Ovary (tissue), 9 donors: ENCODE data around the gene TOGARAM2. TPM values are rescaled to one million over a fixed set of nuclear protein-coding genes. Genes with fewer than 3 reads are reported as not detected.

Experiments
- DNase-seq, 5 donors: peaks; one replicate each; pipeline ENCODE4 v3.0.0-alpha.2; 2019 to 2020
- H3K27ac ChIP-seq, 2 donors: fragments of 200-600 bp; one replicate each; pipeline versions ENCODE4 v1.5.1 to v1.8.0; 2019 to 2022
- H3K27me3 ChIP-seq: fragments of 200-600 bp; one replicate; pipeline ENCODE4 v1.8.0; 2022
- H3K36me3 ChIP-seq: fragments of 200-600 bp; sonication (generic); one replicate; pipeline ENCODE4 v1.5.1; 2019
- H3K4me1 ChIP-seq: one replicate; pipeline ENCODE4 v1.8.1; 2013; ENCODE audit warnings: mild to moderate bottlenecking, moderate library complexity; ENCODE audit not compliant: insufficient read depth
- H3K4me3 ChIP-seq: fragments of 200-600 bp; sonication (generic); one replicate; pipeline ENCODE4 v1.5.1; 2017
- H3K9me3 ChIP-seq, 2 donors: fragments of 200-600 bp in 1 of 2; sonication (generic) in 1 of 2; one replicate each; pipeline versions ENCODE4 v1.5.1 to v1.8.1; 2013 to 2019; ENCODE audit warnings: mild to moderate bottlenecking in 1 of 2, moderate library complexity in 1 of 2
- EP300 ChIP-seq: sonication (generic); formaldehyde crosslinking; IDR thresholded peaks from one replicate; pipeline ENCODE4 v1.6.1; 2017; ENCODE audit warnings: antibody characterized with exemption
- POLR2A ChIP-seq: fragments of 450-650 bp; IDR thresholded peaks from one replicate; pipeline ENCODE4 v1.6.1; 2017; ENCODE audit warnings: antibody characterized with exemption, mild to moderate bottlenecking, moderate library complexity
- WGBS, 3 donors: extraction: QIAGEN DNeasy Blood & Tissue Kit in 1 of 3; methylation state at CpG; one replicate each; pipeline versions ENCODE4 v1.1.5 to v1.1.7; 2013 to 2017; 5-methylcytosine and 5-hydroxymethylcytosine counted together
- intact Hi-C, 4 donors: fragments of 100-400 bp; cut with DNase I; formaldehyde crosslinking; loops; one replicate each; pipeline versions ENCODE4 v1.11.0 to v1.15.1; 2022 to 2023
- polyA plus RNA-seq, 2 donors: library from polyadenylated mRNA; stranded (reverse); fragments of 200-250 nt in 1 of 2; fragments of 350-450 nt in 1 of 2; fragmentation: Illumina TruSeq in 1 of 2; extraction: RNeasy Lipid Tissue Mini Kit (QIAGEN cat#74804) in 1 of 2; gene quantifications; one replicate each; pipeline ENCODE4 v1.2.3, GENCODE V29; 2013 to 2014
- total RNA-seq, 7 donors: library from RNA; depleted of rRNA in 2 of 7; stranded (reverse); fragments of >200 nt in 2 of 7; fragmentation: NEBNext Ultra II Directional in 3 of 7; extraction: Animal tissue kit (Norgen Biotek cat#: 25700) in 3 of 7; gene quantifications; one replicate each; pipeline versions ENCODE4 v1.1.0 to v1.2.4, GENCODE V29; 2016 to 2023
- TF ChIP-seq, protein P1 (sequence below), 3 donors: fragments of 450-650 bp in 2 of 3; fragments of 200-600 bp in 1 of 3; IDR thresholded peaks; one replicate each; pipeline versions ENCODE4 v1.5.1 to v1.8.0; 2016 to 2022; ENCODE audit warnings: antibody characterized with exemption in 3 of 3, mild to moderate bottlenecking in 1 of 3
- donor health status: DM: no; HTN: no; CAD: no; lungs with moderate emphysema.
- donor health status: DM: no; HTN: no; CAD: no.
- donor health status: Bipolar disorder and iron deficiency.
- donor health status: DM: yes; HTN: yes; CAD: no.
- donor health status: DM: no; HTN: no; CAD: no.
- donor health status: DM: yes; HTN: yes; CAD: no.

TOGARAM2 gene
- total and polyA plus RNA-seq, 9 donors = 0.33 to 21.1 (median 1.7) TPM

DNA sequence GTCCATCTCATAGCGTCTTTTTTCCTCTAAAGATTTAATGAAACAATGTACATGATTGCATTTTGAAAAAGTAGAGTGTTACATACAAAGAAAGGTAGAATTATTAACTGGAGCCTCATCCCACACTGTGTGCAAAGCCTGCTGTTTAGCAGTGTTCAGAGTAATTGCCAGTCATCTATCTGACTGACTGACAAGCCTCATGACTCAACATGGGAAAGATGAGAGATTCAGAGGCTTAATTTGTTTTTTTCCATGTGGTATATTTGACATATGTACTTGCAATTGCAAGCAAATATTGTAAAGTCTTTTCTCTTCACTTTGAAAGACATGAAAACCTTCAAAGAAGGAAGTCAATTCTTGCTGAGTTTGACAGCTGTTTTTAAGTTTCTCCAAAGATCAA lies 78.5 kb downstream of the TOGARAM2 start:
- no peaks in the 10 kb centered on the region for H3K27me3 ChIP-seq
- no peak for DNase-seq
- H3K36me3 ChIP-seq = no peaks in the 10 kb centered on the region
- TF ChIP-seq POLR2A (no peak), EP300 (no peak)
- TF ChIP-seq, protein P1, sequence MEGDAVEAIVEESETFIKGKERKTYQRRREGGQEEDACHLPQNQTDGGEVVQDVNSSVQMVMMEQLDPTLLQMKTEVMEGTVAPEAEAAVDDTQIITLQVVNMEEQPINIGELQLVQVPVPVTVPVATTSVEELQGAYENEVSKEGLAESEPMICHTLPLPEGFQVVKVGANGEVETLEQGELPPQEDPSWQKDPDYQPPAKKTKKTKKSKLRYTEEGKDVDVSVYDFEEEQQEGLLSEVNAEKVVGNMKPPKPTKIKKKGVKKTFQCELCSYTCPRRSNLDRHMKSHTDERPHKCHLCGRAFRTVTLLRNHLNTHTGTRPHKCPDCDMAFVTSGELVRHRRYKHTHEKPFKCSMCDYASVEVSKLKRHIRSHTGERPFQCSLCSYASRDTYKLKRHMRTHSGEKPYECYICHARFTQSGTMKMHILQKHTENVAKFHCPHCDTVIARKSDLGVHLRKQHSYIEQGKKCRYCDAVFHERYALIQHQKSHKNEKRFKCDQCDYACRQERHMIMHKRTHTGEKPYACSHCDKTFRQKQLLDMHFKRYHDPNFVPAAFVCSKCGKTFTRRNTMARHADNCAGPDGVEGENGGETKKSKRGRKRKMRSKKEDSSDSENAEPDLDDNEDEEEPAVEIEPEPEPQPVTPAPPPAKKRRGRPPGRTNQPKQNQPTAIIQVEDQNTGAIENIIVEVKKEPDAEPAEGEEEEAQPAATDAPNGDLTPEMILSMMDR (IDR thresholded peaks at IDR 0.05) = no peak
- no peaks in the 10 kb centered on the region for H3K9me3 ChIP-seq
- intact Hi-C loops = no loop called here
- no peak overlapping the region for H3K27ac ChIP-seq
- no peak overlapping the region for H3K4me3 ChIP-seq
- WGBS, 3 donors = 92 to 97% (median 94%) methylated on average over 1 of the region's 1 CpG
- H3K4me1 ChIP-seq = peaks cover 16% of the 10 kb centered on the region

DNA sequence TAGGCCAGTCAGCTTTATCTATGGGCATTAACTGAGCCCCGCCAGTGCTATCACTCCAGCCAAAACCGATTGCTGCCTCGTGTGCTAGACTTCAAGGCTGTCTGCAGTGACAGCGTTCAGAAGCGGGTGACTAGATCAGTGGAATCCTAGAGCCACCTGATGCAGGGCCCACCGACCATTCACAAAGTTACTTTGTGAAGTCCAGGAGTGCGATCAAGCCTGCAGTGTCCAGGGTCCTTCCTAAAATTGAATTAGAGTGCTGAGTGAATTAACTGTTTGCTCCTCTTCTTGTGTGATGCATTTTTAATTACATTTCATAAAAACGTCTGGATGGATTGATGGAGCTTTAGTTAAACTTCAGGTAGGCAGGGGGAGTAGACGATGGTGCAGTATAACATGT lies 79.3 kb downstream of the TOGARAM2 start:
- 64 to 76% (median 69%) methylated on average over 9 of the region's 9 CpGs for WGBS, 3 donors
- no peaks in the 10 kb centered on the region for H3K9me3 ChIP-seq
- DNase-seq = peak in 1 of 5 donors; percentile 9
- no peaks in the 10 kb centered on the region for H3K36me3 ChIP-seq
- H3K27ac ChIP-seq = no peak overlapping the region
- no peak overlapping the region for H3K4me3 ChIP-seq
- peaks cover 21% of the 10 kb centered on the region for H3K4me1 ChIP-seq
- no peaks in the 10 kb centered on the region for H3K27me3 ChIP-seq
- intact Hi-C loops = no loop called here
- TF ChIP-seq POLR2A = no peak
- no peak for TF ChIP-seq EP300
- TF ChIP-seq, protein P1 (IDR thresholded peaks at IDR 0.05) = no peak

DNA sequence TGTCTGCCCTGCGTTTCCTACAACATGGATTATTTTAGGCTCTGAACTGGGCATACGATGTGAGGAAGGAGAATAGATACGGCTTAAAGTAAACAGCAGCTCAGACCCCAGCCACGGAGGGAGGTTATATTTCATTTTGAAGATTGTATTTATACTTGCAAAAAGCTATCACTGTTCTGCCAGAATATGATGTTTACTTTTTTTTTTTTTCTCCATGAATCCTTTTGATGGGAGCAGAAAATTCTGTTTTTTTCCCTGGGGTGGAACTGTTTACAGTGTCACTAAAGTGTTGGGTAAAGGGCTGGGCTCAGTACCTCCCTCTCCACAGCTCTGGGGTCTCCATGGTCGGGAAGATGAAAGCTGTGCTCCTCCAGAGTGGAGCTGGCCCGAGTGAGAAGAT lies 80.1 kb downstream of the TOGARAM2 start:
- Histone ChIP-seq H3K4me3 (no peak overlapping the region), H3K27me3 (no peaks in the 10 kb centered on the region), H3K4me1 (peaks cover 21% of the 10 kb centered on the region), H3K27ac (peak overlapping the region in 1 of 2 donors; percentile 19), H3K9me3 (no peaks in the 10 kb centered on the region), H3K36me3 (no peaks in the 10 kb centered on the region)
- WGBS, 3 donors = 13 to 35% (median 21%) methylated on average over 6 of the region's 6 CpGs
- DNase-seq = no peak
- intact Hi-C loops = no loop called here
- TF ChIP-seq, protein P1 (IDR thresholded peaks at IDR 0.05) = no peak
- TF ChIP-seq EP300 (no peak), POLR2A (no peak)

DNA sequence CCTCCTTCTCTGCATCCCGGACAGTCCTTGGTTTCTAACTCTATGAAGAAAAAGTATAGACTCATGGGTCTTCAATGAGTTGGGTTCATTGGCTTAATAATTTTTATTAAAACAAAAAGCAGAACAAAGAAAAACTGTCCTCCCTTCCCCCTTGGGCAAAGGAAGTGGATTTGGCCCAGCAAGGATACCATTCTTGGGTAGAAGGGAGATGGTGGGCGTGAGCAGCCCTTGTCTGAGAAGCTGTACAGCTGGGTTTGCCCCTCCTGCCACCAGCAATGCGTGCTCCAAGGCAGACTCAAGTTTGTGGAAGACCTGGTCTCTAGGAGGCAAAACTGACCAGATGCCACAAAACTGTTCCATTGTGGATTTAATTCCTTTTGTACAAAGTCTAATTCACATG lies 80.5 kb downstream of the TOGARAM2 start:
- no peak for DNase-seq
- no peak overlapping the region for H3K4me3 ChIP-seq
- no peaks in the 10 kb centered on the region for H3K9me3 ChIP-seq
- no peak for TF ChIP-seq POLR2A
- TF ChIP-seq EP300 = no peak
- TF ChIP-seq, protein P1 (IDR thresholded peaks at IDR 0.05) = no peak
- H3K36me3 ChIP-seq = no peaks in the 10 kb centered on the region
- peak overlapping the region in 1 of 2 donors; percentile 19 for H3K27ac ChIP-seq
- WGBS, 3 donors = 84 to 94% (median 86%) methylated on average over 3 of the region's 3 CpGs
- intact Hi-C loops = no loop called here
- peaks cover 22% of the 10 kb centered on the region for H3K4me1 ChIP-seq
- no peaks in the 10 kb centered on the region for H3K27me3 ChIP-seq
